Endodermal cell (in vitro differentiated cells): Measurements from ENCODE around the gene MTURN. TPM values are rescaled to one million over a fixed set of nuclear protein-coding genes. Genes with fewer than 3 reads are reported as not detected.
A peak's percentile ranks its signal among the peaks of the same experiment; 100 is the strongest.

ENCODE experiments used
- DNase-seq: peaks from one replicate; pipeline ENCODE4 v3.0.0-alpha.2; 2017
- H3K27ac ChIP-seq: 2 replicates; pipeline ENCODE4 v1.5.1; 2013; ENCODE audit warnings: mild to moderate bottlenecking, low read depth, low read length, moderate library complexity
- H3K27me3 ChIP-seq: 2 replicates; pipeline ENCODE4 v1.6.1; 2013; ENCODE audit warnings: mild to moderate bottlenecking, low read length, moderate library complexity; ENCODE audit not compliant: insufficient read depth, control insufficient read depth, poor library complexity, severe bottlenecking
- H3K36me3 ChIP-seq: 2 replicates; pipeline ENCODE4 v1.7.0; 2013; ENCODE audit warnings: mild to moderate bottlenecking, low read length, moderate library complexity; ENCODE audit not compliant: control insufficient read depth, insufficient read depth
- H3K4me1 ChIP-seq: one replicate; pipeline ENCODE4 v1.7.0; 2013; ENCODE audit warnings: low read length; ENCODE audit not compliant: control insufficient read depth, insufficient read depth
- H3K4me3 ChIP-seq: 2 replicates; pipeline ENCODE4 v1.5.1; 2013; ENCODE audit warnings: mild to moderate bottlenecking, low read length, moderate library complexity
- H3K9ac ChIP-seq: 2 replicates; pipeline ENCODE4 v1.6.1; 2013; ENCODE audit warnings: mild to moderate bottlenecking, low read length, moderate library complexity; ENCODE audit not compliant: poor library complexity, severe bottlenecking; ENCODE audit errors: extremely low read depth
- H3K9me3 ChIP-seq: 2 replicates; pipeline ENCODE4 v1.6.1; 2013; ENCODE audit warnings: mild to moderate bottlenecking, low read length, moderate library complexity; ENCODE audit not compliant: control insufficient read depth
- H3K27ac Mint-ChIP-seq: 2 replicates; pipeline ENCODE4 v1.8.0; 2020; ENCODE audit warnings: mixed read lengths
- H3K27me3 Mint-ChIP-seq: 2 replicates; pipeline ENCODE4 v1.8.0; 2021; ENCODE audit warnings: mild to moderate bottlenecking, mixed read lengths; ENCODE audit not compliant: insufficient read depth
- H3K36me3 Mint-ChIP-seq: 2 replicates; pipeline ENCODE4 v1.8.0; 2020; ENCODE audit warnings: low read depth, mixed read lengths
- H3K4me1 Mint-ChIP-seq: 2 replicates; pipeline ENCODE4 v1.8.0; 2020; ENCODE audit warnings: mixed read lengths
- H3K4me3 Mint-ChIP-seq: 2 replicates; pipeline ENCODE4 v1.8.0; 2020; ENCODE audit warnings: mild to moderate bottlenecking, moderate library complexity, mixed read lengths
- H3K9me3 Mint-ChIP-seq: 2 replicates; pipeline ENCODE4 v1.8.0; 2020; ENCODE audit warnings: mild to moderate bottlenecking, mixed read lengths
- CTCF ChIP-seq: fragments of 200-600 bp; sonication (generic); conservative IDR thresholded peaks from 2 replicates; pipeline ENCODE4 v1.5.0; 2021; ENCODE audit warnings: antibody characterized with exemption, mild to moderate bottlenecking
- WGBS, 2 experiments: methylation state at CpG; one replicate each; pipeline versions ENCODE4 v1.1.5 to v1.1.7; 2013; ENCODE audit warnings: missing lambda C conversion rate in 2 of 2, mixed read lengths in 1 of 2; ENCODE audit not compliant: insufficient coverage in 1 of 2, insufficient read length in 1 of 2; 5-methylcytosine and 5-hydroxymethylcytosine counted together
- total RNA-seq, 2 donors: library from RNA; stranded (reverse); fragmentation: NEBNext Ultra II Directional in 1 of 2; extraction: Animal tissue kit (Norgen Biotek cat#: 25700) in 1 of 2; gene quantifications; 2 replicates in 1 of 2; 3 replicates in 1 of 2; pipeline ENCODE4 v1.2.1, GENCODE V29; 2021

MTURN gene
- total RNA-seq, 2 donors from 2014 or later: 11.2 to 12.1 TPM

- H3K4me3 ChIP-seq: no peak overlapping the region
- no peak overlapping the region for H3K9ac ChIP-seq
- H3K4me1 Mint-ChIP-seq: peaks cover 28% of the 10 kb centered on the region
- peak; percentile 56 for TF ChIP-seq CTCF
- peak; percentile 72 for DNase-seq
- H3K27me3 Mint-ChIP-seq: no peaks in the 10 kb centered on the region
- H3K27ac ChIP-seq: no peak overlapping the region
- WGBS, 2 experiments: 84 to 90% methylated on average over 3 to 6 of the region's 6 CpGs
- no peaks in the 10 kb centered on the region for H3K4me1 ChIP-seq
- no peak overlapping the region for H3K4me3 Mint-ChIP-seq
- peaks cover 4% of the 10 kb centered on the region for H3K36me3 Mint-ChIP-seq
- no peaks in the 10 kb centered on the region for H3K36me3 ChIP-seq
- no peaks in the 10 kb centered on the region for H3K27me3 ChIP-seq
- H3K27ac Mint-ChIP-seq: no peak overlapping the region
- H3K9me3 ChIP-seq: no peaks in the 10 kb centered on the region
- no peaks in the 10 kb centered on the region for H3K9me3 Mint-ChIP-seq
Observed at GRCh38 chr7:30159698-30160143, 24.9 kb downstream of the MTURN start.

- peaks cover 28% of the 10 kb centered on the region for H3K4me1 Mint-ChIP-seq
- Histone ChIP-seq H3K36me3 (no peaks in the 10 kb centered on the region), H3K4me3 (no peak overlapping the region), H3K27me3 (no peaks in the 10 kb centered on the region), H3K4me1 (no peaks in the 10 kb centered on the region), H3K9me3 (no peaks in the 10 kb centered on the region), H3K9ac (no peak overlapping the region), H3K27ac (no peak overlapping the region)
- no peak overlapping the region for H3K4me3 Mint-ChIP-seq
- H3K36me3 Mint-ChIP-seq: peaks cover 4% of the 10 kb centered on the region
- 90 to 95% methylated on average over 2 of the region's 2 CpGs for WGBS, 2 experiments
- no peaks in the 10 kb centered on the region for H3K27me3 Mint-ChIP-seq
- H3K9me3 Mint-ChIP-seq: no peaks in the 10 kb centered on the region
- H3K27ac Mint-ChIP-seq: no peak overlapping the region
- TF ChIP-seq CTCF: no peak
- no peak for DNase-seq
Observed at GRCh38 chr7:30160329-30160728, 25.5 kb downstream of the MTURN start.

GRCh38 chr7:30162133-30162532 is 27.3 kb downstream of the MTURN start:
- H3K9me3 Mint-ChIP-seq: no peaks in the 10 kb centered on the region
- no peak for TF ChIP-seq CTCF
- H3K9me3 ChIP-seq: no peaks in the 10 kb centered on the region
- H3K4me3 ChIP-seq: no peak overlapping the region
- WGBS, 2 experiments: 50 to 87% methylated on average over 1 to 3 of the region's 3 CpGs
- H3K27me3 ChIP-seq: no peaks in the 10 kb centered on the region
- no peak overlapping the region for H3K4me3 Mint-ChIP-seq
- peaks cover 24% of the 10 kb centered on the region for H3K4me1 Mint-ChIP-seq
- DNase-seq: no peak
- no peaks in the 10 kb centered on the region for H3K36me3 Mint-ChIP-seq
- H3K27me3 Mint-ChIP-seq: peaks cover 6% of the 10 kb centered on the region
- H3K36me3 ChIP-seq: no peaks in the 10 kb centered on the region
- no peak overlapping the region for H3K9ac ChIP-seq
- no peak overlapping the region for H3K27ac ChIP-seq
- no peaks in the 10 kb centered on the region for H3K4me1 ChIP-seq
- no peak overlapping the region for H3K27ac Mint-ChIP-seq
